ENCODE measurements around the gene NCKAP5.

The NCKAP5 gene

GRCh38 chr2:132754867-132755472, 813.3 kb downstream of the NCKAP5 start:
- DNase-seq (ENCODE audit: low read depth) = no peak

DNA sequence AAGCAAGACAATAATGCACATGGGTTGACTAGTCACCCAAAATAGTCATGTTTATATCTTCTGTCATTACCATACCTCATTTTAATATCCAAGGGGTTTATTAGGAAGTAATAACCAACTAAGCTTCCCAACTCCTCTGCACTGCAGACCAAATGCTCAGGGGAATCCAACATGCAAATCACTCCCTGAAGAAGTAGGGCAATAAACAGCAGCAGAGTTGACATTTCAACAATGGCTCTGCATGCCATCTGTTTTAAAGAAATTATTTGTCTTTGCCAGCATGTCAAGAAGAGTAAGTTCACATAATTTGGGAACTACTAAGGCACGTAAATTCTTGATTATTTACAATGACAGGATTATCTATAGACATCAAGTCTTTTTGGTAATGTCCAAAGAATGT, 813.9 kb downstream of the NCKAP5 start:
- no peak for DNase-seq (ENCODE audit: low read depth)

GRCh38 chr2:132752421-132753206, 815.6 kb downstream of the NCKAP5 start:
- no peak for DNase-seq (ENCODE audit: low read depth)

DNA sequence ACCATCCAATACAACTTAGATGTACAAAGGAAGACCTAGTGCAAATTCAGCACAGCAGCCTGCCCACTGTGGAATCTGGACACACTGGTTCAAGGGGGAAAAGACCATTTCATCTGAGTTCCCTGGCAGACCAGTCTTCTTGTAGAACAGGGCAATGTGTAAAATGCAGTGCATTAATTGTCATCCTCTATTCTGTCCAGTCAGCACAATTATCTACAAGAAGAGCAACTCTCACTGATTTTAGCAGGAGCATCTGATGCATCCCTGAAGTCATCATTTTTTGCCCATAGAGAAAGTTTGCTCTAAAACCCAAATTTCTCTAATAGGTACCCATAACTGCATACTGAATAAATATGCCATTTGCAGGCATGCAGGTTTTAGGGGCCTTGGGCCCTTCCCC, 816.4 kb downstream of the NCKAP5 start:
- DNase-seq (ENCODE audit: low read depth) = no peak

DNA sequence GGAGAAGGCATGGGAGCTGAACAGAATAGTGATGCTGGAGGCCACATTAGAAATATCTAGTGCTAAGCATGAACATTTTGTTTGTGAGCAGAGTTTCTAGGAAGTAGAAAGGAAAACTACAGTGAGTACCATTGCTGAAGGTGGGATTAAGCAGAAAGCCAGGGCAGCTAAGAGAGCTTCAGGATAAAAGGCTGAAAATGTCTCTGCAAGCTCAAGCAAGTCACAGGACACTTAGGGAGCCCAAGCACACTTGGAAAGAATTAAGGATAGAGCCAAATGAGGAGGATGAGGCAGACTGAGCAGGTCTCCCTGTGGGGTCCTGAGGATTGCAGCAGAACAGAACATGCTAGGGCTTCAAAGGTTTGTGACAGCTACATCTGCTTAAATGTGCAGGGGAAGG, 817.7 kb downstream of the NCKAP5 start:
- DNase-seq (ENCODE audit: low read depth) = no peak

GRCh38 chr2:132747046-132747445, 821.2 kb downstream of the NCKAP5 start:
- no peak for DNase-seq (ENCODE audit: low read depth)

- no peak for DNase-seq (ENCODE audit: low read depth)
Observed at GRCh38 chr2:132741754-132742153, 826.5 kb downstream of the NCKAP5 start.

GRCh38 chr2:132740081-132740720, 828.1 kb downstream of the NCKAP5 start:
- no peak for DNase-seq (ENCODE audit: low read depth)

DNA sequence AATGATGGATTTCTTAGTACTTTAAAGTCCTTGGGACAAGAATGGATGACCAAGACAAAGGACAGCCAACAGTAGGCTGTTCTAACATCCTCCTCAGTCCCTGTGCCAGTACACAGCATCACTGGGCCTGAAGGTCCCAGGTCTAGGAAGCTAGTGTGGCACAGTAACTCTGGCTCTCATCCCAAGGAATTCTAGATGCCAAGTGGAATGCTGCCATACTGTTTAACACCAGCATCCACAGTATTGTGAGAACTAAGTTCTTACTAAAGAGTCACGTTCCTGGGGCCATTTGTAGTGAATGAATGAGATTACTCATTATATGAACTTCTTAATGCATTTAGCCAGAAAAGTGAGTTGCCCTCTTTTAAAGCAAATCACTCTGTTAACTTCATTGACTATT, 830.0 kb downstream of the NCKAP5 start:
- DNase-seq (ENCODE audit: low read depth) = no peak

DNA sequence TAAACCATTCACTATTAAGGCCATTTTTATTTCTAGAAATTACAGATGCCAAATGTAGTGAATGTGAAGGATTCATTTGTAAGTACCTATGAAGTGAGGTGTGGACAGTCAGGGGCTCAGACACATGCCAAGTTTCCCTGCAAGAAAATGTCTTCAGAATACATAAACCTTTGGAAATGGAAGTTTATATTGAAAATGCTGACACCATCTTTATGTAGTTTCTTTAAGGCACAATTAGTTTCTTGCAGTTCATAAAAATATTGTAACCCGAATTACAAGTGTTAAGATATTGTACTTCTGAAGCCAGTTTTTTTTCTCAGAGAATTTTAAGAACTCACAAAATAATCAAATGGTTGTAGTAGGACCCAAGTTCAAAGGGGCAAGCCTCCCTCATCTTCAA, 832.2 kb downstream of the NCKAP5 start:
- no peak for DNase-seq (ENCODE audit: low read depth)

GRCh38 chr2:132734961-132735360, 833.3 kb downstream of the NCKAP5 start:
- no peak for DNase-seq (ENCODE audit: low read depth)

- no peak for DNase-seq (ENCODE audit: low read depth)
Observed at GRCh38 chr2:132733094-132733493, 835.2 kb downstream of the NCKAP5 start.

DNA sequence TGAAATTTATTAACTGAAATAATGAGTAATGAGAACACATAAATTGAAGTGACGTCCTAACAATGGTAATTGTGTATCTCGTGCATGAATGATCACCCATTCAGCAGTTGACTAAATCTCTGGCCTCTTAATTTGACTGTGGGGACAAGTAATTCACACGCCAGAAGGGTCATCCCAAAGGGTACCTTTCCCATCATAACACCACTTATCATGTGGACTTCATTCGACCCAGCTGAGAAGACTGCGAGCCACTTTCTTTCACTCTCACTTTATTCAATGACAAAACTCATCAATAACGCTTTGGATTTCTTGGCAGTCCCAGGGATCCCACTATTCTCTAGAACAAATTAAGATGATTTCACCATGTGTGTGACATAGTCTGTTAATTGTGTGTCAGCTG, 835.6 kb downstream of the NCKAP5 start:
- no peak for DNase-seq (ENCODE audit: low read depth)

DNA sequence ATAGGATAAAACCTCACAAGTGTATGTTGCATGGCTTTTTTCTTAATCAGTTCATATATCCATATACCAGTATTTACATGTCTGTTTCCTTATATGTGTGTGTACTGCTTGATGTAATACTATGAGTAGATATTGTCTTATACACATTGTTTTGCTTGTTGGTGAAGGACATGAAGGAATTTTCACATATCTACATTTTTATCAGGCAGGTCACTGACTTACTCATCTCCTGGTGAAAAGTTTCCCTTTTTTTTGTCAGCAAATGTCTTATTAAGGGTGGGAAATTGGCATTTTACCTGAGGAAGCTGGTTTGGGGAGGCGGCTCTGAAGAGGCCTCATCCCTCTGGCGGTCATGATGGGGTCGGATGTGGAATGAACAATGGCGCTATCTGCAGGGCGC, 836.8 kb downstream of the NCKAP5 start:
- no peak for DNase-seq (ENCODE audit: low read depth)

GRCh38 chr2:132730611-132731010, 837.7 kb downstream of the NCKAP5 start:
- DNase-seq (ENCODE audit: low read depth) = no peak

GRCh38 chr2:132729522-132729921, 838.7 kb downstream of the NCKAP5 start:
- DNase-seq (ENCODE audit: low read depth) = no peak

- no peak for DNase-seq (ENCODE audit: low read depth)
Observed at GRCh38 chr2:132726155-132726554, 842.1 kb downstream of the NCKAP5 start.

DNA sequence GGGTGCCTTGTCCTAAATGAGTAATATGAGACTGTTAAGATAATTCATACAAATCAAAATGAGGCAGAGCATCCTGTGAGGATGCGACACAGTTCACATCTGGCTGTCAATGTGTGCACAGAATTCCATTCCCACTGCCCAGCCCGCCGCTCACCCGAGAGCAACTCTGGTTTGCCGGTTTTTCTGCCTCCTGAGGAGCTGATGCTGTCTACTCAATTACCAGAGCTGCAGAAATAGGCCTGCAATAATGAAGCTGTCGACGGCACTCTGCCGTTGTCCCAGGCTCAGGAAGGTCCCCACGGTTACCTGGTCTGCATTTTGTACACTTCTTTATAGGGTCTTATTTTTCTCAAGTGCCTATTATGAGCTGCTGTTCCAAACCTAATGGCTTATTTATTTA, 842.5 kb downstream of the NCKAP5 start:
- no peak for DNase-seq (ENCODE audit: low read depth)

- DNase-seq (ENCODE audit: low read depth) = no peak
Observed at GRCh38 chr2:132725148-132725547, 843.1 kb downstream of the NCKAP5 start.

GRCh38 chr2:132721938-132722337, 846.3 kb downstream of the NCKAP5 start:
- no peak for DNase-seq (ENCODE audit: low read depth)

- DNase-seq (ENCODE audit: low read depth) = no peak
Observed at GRCh38 chr2:132720393-132720792, 847.9 kb downstream of the NCKAP5 start.

GRCh38 chr2:132719480-132719879, 848.8 kb downstream of the NCKAP5 start:
- DNase-seq (ENCODE audit: low read depth) = no peak

DNA sequence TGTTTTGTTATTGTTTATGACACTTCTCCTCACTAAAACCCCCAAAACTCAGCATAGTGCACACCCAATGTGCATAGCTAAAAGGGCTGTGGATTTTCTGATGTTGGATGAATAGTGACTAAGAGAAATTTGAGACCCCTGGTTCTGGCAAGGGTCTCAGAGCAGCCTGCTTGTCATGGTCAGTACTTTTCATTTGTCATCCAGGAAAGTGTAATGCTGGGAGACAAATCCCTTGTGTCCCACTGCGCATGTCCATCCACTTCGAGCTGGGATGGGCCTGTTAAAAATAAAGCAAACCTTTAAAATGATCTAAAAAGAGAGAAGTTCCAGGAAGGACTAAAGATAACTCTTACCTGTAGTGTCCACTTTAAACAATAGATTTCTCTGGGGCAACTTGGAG, 851.3 kb downstream of the NCKAP5 start:
- no peak for DNase-seq (ENCODE audit: low read depth)
